GM18909 (cell line): ENCODE measurements around the gene GJC2.
A peak's percentile ranks its signal among the peaks of the same experiment; 100 is the strongest.

Source experiments
- ATAC-seq: cut with Tn5 transposase; IDR thresholded peaks from one replicate; pipeline ENCODE4 v1.9.1; 2021; ENCODE audit warnings: mild to moderate bottlenecking; ENCODE audit not compliant: unreplicated experiment, poor library complexity

The GJC2 gene

DNA sequence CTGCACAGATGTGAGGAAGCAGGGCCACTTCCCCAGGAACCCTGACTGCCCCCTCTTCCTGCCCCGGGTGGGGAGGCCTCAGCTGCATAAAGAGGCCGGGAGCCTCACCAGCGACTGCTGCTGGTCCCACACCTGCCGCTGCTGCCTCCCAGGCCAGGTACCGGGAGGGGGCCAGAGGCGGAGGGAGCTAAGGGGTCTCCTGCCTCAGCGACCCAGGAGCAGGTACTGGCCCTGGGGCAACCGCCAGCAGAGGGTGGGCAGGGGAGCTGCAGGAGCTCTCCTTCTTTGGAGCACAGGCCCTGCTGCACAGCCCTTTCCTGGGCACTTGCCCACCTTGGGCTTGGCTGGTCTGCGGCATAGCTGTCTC lies 6.8 kb downstream of the GJC2 start:
- ATAC-seq: no peak

DNA sequence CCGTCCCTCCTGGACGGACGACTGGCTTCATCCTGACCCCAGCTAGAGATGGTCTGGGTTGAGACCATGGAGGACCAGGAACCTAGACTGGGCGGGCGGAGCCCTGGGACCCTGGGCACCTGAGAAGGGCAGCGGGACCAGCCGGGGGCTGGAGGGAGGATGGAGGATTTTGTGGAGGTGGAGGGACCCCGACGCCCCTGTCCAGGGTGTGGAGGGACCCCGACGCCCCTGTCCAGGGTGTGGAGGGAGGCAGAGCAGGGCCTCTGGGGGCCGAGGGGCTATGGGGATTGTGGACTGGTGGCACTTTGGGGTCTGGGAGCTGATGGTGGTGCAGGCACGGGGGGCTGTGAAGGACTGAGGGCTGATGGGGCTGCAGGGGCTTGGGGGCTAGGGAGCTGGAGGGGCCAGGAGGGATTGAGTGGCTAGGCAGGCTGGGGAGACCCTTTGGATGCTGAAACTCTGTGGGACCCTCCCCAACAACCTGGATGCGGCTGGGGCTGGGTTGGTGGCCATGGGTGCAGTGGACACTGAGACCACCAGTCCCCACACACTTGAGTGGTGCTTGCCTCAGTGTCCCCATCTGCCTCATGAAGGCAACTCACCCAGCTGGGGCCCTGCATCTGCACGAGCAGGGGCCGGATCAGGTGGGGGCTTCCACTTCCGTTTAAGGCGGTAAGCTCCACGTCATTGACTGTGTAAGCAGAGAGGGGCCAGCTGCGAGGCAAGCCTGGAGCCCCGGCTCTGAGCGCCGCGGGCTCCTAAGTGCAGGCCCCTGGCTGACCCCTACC lies 7.4 kb downstream of the GJC2 start:
- ATAC-seq: no peak

DNA sequence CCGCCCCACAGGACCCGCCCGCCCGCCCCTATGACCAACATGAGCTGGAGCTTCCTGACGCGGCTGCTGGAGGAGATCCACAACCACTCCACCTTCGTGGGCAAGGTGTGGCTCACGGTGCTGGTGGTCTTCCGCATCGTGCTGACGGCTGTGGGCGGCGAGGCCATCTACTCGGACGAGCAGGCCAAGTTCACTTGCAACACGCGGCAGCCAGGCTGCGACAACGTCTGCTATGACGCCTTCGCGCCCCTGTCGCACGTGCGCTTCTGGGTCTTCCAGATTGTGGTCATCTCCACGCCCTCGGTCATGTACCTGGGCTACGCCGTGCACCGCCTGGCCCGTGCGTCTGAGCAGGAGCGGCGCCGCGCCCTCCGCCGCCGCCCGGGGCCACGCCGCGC lies 8.0 kb downstream of the GJC2 start:
- no peak for ATAC-seq

DNA sequence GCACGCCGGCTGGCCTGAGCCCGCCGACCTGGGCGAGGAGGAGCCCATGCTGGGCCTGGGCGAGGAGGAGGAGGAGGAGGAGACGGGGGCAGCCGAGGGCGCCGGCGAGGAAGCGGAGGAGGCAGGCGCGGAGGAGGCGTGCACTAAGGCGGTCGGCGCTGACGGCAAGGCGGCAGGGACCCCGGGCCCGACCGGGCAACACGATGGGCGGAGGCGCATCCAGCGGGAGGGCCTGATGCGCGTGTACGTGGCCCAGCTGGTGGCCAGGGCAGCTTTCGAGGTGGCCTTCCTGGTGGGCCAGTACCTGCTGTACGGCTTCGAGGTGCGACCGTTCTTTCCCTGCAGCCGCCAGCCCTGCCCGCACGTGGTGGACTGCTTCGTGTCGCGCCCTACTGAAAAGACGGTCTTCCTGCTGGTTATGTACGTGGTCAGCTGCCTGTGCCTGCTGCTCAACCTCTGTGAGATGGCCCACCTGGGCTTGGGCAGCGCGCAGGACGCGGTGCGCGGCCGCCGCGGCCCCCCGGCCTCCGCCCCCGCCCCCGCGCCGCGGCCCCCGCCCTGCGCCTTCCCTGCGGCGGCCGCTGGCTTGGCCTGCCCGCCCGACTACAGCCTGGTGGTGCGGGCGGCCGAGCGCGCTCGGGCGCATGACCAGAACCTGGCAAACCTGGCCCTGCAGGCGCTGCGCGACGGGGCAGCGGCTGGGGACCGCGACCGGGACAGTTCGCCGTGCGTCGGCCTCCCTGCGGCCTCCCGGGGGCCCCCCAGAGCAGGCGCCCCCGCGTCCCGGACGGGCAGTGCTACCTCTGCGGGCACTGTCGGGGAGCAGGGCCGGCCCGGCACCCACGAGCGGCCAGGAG lies 8.6 kb downstream of the GJC2 start:
- no peak for ATAC-seq

GRCh38 chr1:228159008-228159665 lies 9.4 kb downstream of the GJC2 start:
- ATAC-seq: no peak

DNA sequence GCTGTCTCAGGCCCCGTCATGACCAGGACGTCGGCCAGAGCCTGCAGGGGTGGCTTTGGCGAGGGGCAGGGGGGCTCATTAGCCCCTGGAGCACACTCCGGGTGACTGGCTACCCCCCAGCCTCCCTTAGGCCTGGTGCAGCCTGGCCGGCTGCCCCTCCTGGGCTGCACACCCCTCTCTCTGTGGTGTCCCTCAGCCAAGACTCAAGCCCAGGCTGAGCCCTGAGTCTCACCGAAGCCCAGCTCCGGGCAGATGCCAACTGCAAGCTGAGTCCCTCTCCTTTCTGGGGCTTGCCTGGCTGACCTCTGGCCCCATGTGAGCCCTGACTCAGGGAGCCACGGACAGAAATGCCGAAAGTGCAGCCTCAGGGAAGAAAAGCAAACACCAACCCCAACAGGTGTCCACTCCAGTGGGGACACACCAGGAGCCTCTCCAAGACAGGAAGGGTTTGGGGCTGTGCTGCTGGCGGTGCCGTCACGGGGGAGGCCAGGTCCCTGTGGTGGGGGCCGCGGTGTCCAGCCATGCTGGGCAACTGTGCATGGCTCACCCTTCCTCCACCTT lies 10.6 kb downstream of the GJC2 start:
- no peak for ATAC-seq

- ATAC-seq: no peak
Observed at GRCh38 chr1:228161362-228161761, 11.6 kb downstream of the GJC2 start.

- ATAC-seq: no peak
Observed at GRCh38 chr1:228161866-228162265, 12.1 kb downstream of the GJC2 start.

DNA sequence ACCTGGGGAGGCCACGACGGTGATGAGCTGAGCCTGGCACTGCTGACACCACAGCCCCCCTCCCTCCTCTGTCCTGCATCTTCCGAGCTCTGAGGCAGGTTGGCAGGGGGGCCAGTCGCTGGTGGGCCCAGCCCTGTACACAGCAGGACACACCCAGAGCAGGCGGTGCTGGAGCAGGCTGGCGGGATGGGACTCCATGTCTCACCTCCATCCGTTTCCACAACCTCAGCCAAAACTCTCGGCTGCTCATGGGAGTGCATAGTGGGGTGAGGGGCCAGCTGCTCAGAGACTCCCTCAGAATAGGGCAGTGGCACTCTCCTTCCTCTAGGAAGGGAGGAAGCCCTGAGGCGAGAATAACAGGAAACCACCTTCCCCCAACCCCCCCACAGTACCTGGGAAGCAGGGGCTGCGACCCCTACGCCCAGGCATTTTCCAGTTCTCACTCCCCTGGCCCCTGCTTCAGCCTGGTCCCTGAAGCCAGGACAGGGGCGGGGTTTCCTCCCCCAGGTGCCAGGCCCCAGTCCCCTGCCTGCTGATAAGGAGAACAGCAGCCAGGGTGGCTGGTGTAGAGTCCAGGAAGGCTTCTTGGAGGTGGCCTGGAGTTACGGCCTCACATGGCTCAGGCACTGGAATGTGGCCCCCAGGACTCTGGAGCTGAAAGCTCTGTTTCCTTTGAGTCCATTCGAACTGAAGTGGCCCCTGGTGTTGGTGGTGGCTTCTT lies 12.7 kb downstream of the GJC2 start:
- no peak for ATAC-seq

DNA sequence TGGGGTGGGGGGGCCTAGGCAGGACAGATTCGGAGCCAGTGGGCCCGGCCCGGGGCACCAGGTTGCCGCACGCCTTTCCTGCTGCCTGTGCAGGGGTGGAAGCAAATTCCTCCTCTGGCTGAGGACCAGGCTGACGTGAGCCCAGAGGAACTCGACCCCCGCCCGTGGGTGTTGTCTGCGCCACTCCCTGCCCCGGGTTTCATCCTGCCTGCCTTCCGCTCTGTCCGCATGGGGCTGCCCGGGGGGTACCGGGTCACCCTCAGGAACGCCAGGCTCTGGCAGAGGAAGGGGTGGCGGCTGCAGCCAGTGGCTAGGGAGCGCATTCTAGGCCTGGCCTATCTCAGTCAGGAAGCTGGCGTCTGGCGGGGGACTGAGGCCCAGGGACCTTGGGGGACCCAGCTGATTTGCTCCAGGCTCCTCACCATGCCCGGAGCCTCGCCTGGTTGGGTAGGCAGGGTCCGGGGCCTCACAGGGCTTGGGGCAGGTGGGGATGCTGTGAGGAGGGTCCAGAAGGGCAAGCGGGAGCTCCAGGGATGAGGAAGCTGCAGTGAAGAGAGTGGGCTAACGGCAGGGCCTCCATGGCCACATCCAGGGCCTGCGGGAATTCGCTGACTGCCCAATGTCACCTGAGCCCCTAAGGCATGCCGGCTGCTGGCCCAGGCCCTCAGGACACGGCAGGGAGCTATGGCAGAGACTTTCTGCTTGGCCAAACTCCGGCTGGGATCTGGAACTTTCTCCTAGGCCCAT lies 13.4 kb downstream of the GJC2 start:
- no peak for ATAC-seq

- ATAC-seq: no peak
Observed at GRCh38 chr1:228163776-228164519, 14.2 kb downstream of the GJC2 start.

GRCh38 chr1:228164561-228165371 lies 15.0 kb downstream of the GJC2 start:
- ATAC-seq: no peak

DNA sequence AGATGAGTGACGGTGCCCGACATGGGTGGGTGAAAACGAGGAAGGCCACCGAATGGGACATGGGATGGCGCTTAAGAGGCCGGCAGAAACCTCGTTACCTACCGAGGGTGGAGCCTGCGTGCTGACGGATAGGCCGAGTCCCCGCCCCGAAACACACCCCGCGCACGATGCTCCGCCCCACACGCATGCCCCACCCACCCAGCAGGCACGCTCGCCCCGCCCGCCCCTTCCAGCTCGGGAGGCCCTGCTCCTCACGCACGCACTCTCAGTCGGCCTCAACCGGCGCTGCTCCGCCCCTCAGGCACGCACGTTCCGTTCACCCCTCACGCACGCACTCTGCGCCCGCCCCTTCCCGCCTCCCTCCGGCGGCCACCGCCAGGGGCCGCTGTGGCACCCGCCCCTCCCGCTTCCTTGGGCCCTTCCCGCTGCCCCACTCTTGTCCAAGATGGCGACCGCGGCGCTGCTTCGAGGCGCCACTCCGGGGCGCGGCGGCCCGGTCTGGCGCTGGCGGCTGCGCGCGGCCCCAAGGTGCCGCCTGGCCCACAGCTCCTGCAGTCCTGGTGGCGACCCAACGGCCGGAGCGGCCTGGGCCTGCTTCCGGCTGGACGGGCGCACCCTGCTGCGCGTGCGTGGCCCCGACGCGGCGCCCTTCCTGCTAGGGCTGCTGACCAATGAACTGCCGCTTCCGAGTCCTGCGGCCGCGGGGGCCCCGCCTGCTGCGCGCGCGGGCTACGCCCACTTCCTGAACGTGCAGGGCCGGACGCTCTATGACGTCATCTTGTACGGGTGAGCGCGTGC lies 15.8 kb downstream of the GJC2 start, which contains the start of gene IBA57:
TSS of gene IBA57 (plus strand) at position 433 of the 798 bp plus-strand sequence. CDS start at position 446, 13 bp downstream.
- ATAC-seq: peak; percentile 84

GRCh38 chr1:228166170-228166936 lies 16.6 kb downstream of the GJC2 start:
- ATAC-seq: peak; percentile 14

DNA sequence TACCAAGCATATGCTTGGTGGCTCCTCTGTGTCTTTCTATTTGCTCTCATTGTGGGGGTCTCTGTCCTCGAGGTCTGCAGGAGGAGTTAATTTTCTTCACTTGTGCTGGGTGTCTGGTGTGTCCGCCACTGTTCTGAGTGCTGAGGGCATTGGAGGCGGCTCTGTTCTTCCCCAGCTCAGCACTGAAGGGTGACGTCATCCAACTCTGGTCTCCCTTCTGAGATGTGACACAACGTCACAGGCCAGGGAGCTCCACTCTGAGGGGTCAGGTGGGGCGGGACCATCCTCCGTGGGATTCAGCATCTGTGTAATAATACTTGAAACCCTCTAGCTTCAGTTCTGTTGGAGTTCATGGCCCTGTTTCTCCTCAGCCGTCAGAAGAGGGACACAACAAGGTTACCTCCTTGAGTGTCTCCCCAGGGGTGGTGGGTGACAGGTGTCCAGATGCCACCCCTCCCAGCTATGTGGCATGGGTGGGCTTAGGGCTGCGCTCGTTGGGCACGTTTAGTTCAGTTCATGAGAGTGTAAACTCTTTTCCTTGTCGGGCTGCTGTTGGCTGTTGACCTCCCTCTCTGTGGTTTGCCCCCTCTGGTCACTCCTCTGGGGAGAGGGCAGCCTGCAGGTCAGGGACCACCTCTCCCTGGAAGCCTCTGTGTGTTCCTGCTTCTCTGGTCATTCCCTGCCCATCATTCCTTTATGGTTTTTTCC lies 19.0 kb downstream of the GJC2 start:
- no peak for ATAC-seq

GRCh38 chr1:228169345-228169744 lies 19.6 kb downstream of the GJC2 start:
- no peak for ATAC-seq
